Activated CD8-positive, alpha-beta memory T cell treated with anti-CD3 and anti-CD28 coated beads for 36 hours (primary cell): Measurements from ENCODE around the gene RCCD1. TPM values are rescaled to one million over a fixed set of nuclear protein-coding genes. Genes with fewer than 3 reads are reported as not detected.

ENCODE experiments used
- CTCF ChIA-PET: fragments of 350-600 bp; sonication (Branson Sonifier 250); formaldehyde crosslinking; loops from one replicate; lab custom pipeline; 2021; ENCODE audit warnings: antibody characterized with exemption; lab: Charles Lee
- POLR2A ChIA-PET: fragments of 350-600 bp; sonication (Branson Sonifier 250); formaldehyde crosslinking; loops from one replicate; lab custom pipeline; 2021; ENCODE audit warnings: antibody characterized with exemption; lab: Charles Lee
- total RNA-seq, 2 experiments: library from RNA; stranded (reverse); gene quantifications; one replicate each; pipeline ENCODE4 v1.2.3, GENCODE V29; 2021

The RCCD1 gene
- total RNA-seq, 2 experiments from 2014 or later, result 24.3 to 28.1 TPM

DNA sequence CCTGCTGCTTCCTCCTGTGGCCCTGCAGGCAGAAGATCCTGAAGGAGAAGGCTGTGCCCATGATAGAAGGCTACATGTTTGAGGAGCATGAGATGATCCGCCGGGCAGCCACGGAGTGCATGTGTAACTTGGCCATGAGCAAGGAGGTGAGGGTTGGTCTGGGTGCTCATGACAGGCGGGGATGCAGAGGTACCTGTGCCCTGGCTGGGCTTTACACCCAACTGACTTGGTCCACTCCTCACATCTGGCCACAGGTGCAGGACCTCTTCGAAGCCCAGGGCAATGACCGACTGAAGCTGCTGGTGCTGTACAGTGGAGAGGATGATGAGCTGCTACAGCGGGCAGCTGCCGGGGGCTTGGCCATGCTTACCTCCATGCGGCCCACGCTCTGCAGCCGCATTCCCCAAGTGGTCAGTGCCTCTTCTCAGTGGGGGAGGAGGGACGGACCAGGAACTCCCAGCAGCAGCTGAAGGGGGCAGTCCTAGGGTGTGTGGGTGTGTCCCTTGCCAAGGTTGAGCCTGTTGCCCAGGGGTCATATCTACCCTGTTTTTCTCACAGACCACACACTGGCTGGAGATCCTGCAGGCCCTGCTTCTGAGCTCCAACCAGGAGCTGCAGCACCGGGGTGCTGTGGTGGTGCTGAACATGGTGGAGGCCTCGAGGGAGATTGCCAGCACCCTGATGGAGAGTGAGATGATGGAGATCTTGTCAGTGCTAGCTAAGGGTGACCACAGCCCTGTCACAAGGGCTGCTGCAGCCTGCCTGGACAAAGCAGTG, 1.6 kb upstream of the RCCD1 start:
- POLR2A ChIA-PET, result interaction anchor here (0.7 kb wide), 1 partner anchor 10 kb away, joined by 3 read pairs; no protein-coding TSS in a partner anchor
- CTCF ChIA-PET, result interaction anchor here (2.1 kb wide), 1 partner anchor 21 kb away, joined by 13 read pairs; the partner anchor contains the start of gene HDDC3

DNA sequence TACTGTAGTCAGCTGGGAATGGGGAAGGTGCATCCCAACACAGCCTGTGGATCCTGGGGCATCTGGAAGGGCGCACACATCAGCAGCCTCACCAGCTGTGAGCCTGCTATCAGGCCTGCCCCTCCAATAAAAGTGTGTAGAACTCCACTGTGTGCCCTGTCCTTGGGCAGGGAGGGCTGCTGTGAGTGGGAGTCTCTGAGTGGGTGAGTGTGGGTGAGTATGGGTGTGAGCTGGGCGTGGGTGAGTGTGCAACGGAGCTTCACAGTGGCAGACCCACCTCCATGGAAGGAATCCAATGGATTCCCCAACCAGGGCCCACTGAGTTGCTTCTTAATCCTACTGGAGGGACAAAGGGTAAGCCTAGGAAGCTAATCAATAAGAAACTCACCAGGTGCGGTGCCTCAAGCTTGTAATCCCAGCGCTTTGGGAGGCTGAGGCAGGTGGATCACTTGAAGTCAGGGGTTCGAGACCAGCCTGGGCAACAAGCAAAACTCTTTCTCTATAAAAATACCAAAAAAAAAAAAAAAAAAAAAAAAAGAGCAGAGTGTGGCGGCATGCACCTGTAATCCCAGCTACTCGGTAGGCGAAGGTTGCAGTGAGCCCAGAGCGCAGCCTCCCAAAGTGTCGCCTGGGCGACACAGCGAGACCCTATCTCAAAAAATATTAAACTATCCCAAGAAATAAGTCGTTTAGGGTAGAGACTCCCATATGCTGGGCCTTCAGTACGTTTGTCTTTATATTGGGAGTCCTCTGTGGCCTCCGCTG, 555 bp upstream of the RCCD1 start:
- CTCF ChIA-PET, result interaction anchor here (1.1 to 6.1 kb wide), 6 partner anchors 10 to 43 kb away, joined by 3 to 40 read pairs (median 4); partner anchors contain the start of genes HDDC3 and UNC45A
- POLR2A ChIA-PET, result interaction anchor here (0.6 to 1.8 kb wide), 6 partner anchors 19 to 237 kb away, joined by 3 to 12 read pairs (median 4); partner anchors contain the start of genes BLM, HDDC3, PRC1 and UNC45A

- ChIA-PET CTCF (interaction anchor here (0.7 to 6.1 kb wide), 20 partner anchors 11 to 611 kb away, joined by 3 to 40 read pairs (median 6); partner anchors contain the start of genes HDDC3, MAN2A2, UNC45A and VPS33B), POLR2A (interaction anchor here (0.7 to 1.8 kb wide), 5 partner anchors 21 to 322 kb away, joined by 3 to 12 read pairs (median 3); partner anchors contain the start of gene UNC45A)
Measured at GRCh38 chr15:90955624-90956273, 1.1 kb downstream of the RCCD1 start.

- ChIA-PET CTCF (interaction anchor here (0.7 to 6.1 kb wide), 26 partner anchors 10 to 663 kb away, joined by 3 to 40 read pairs (median 4); partner anchors contain the start of genes HDDC3, MAN2A2, UNC45A and VPS33B), POLR2A (interaction anchor here (0.7 to 1.2 kb wide), 4 partner anchors 23 to 322 kb away, joined by 3 to 4 read pairs (median 3); no protein-coding TSS in a partner anchor)
Measured at GRCh38 chr15:90956274-90957030, 1.8 kb downstream of the RCCD1 start.

- ChIA-PET POLR2A (interaction anchor here (1.0 kb wide), 1 partner anchor 22 kb away, joined by 5 read pairs; the partner anchor contains the start of gene UNC45A), CTCF (interaction anchor here (0.6 to 6.1 kb wide), 24 partner anchors 9 to 664 kb away, joined by 3 to 40 read pairs (median 5); partner anchors contain the start of genes MAN2A2, UNC45A and VPS33B)
Measured at GRCh38 chr15:90957031-90957790, 2.5 kb downstream of the RCCD1 start.

- POLR2A ChIA-PET, result interaction anchor here (1.0 kb wide), 1 partner anchor 23 kb away, joined by 5 read pairs; the partner anchor contains the start of gene UNC45A
- CTCF ChIA-PET, result interaction anchor here (0.6 to 6.1 kb wide), 11 partner anchors 11 to 326 kb away, joined by 4 to 40 read pairs (median 8); partner anchors contain the start of genes MAN2A2 and UNC45A
Measured at GRCh38 chr15:90957791-90958190, 3.1 kb downstream of the RCCD1 start.

- ChIA-PET POLR2A (no interaction called here), CTCF (interaction anchor here (2.3 to 6.1 kb wide), 2 partner anchors 24 to 38 kb away, joined by 5 to 40 read pairs; partner anchors contain the start of gene UNC45A)
Measured at GRCh38 chr15:90959028-90959595, 4.4 kb downstream of the RCCD1 start.

DNA sequence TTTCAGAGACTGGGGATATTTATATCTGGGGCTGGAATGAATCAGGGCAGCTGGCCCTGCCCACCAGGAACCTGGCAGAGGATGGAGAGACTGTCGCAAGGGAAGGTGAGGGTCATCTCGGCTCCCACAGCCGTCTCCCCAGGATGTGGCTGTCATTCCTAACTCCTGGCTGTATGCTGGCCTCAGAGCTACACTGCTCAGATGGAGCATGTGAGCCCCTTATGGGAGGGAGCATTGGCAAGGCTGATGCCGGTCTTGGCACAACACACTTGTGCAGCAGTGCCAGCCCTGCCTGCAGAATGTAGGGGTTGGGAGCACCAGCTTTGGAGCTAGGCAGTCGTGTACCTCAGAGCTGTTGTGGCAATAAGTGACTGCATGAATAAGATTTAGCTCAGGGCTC, 5.2 kb downstream of the RCCD1 start:
- ChIA-PET POLR2A (no interaction called here), CTCF (interaction anchor here (2.3 to 6.1 kb wide), 2 partner anchors 25 to 37 kb away, joined by 5 to 40 read pairs; partner anchors contain the start of gene UNC45A)

DNA sequence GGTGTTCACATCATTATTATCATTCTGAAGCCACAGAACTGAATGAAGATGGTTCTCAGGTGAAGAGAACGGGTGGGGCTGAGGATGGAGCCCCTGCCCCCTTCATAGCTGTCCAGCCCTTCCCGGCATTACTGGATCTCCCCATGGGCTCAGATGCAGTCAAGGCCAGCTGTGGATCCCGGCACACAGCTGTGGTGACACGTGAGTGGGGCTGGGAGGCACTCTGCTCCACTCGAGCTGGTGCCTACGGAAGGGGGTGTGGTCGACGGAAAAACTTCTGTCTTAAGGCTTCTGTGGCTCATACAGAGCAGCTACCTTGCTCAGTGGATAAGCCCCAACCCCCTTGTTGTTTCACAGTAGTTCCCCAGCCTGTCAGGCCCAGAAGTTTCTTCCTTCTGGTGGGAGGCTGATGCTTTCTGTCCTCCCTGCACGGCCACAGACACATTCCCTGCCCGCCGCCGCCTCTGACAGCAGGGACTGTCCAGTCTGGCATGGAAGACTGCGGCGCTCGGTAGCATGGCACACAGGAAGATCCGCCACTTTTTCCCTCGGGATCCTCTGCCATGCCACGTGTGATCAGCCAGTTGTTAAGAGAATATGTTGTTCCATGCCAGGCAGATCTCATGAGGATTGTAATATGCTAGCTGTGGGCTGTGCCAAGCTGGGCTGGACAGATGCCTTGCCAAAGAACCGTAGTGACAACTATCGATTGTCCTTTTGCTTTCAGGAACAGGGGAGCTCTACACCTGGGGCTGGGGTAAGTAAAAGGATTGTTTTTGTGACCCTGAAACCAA, 5.8 kb downstream of the RCCD1 start:
- POLR2A ChIA-PET, result no interaction called here

DNA sequence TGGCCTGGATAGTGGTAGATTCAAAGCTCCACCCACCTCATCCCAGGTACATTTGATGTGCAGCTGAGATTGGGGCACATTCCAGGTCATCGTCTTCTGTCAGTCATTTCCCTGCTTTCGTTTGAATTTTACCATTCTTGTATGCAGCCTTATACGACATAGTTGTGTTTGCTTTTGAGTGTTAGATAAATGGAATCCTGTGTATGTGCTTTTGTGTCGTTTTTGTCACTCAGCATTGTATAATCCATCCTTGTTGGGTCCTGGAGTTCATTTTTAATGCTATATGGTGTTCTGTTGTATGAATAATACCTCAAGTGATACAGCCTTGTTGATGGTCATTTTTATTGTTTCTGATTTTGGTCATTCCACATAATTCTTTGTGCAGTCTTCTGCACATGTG, 7.3 kb downstream of the RCCD1 start:
- POLR2A ChIA-PET, result no interaction called here
- CTCF ChIA-PET, result no interaction called here

More for the DNA sequence above, 5.8 kb downstream of the RCCD1 start:
- CTCF ChIA-PET, result interaction anchor here (1.1 to 2.3 kb wide), 2 partner anchors 11 to 37 kb away, joined by 5 read pairs; no protein-coding TSS in a partner anchor

- ChIA-PET POLR2A (no interaction called here), CTCF (interaction anchor here (1.2 to 1.5 kb wide), 2 partner anchors 10 to 13 kb away, joined by 4 read pairs; no protein-coding TSS in a partner anchor)
Measured at GRCh38 chr15:90966262-90966661, 11.6 kb downstream of the RCCD1 start.

DNA sequence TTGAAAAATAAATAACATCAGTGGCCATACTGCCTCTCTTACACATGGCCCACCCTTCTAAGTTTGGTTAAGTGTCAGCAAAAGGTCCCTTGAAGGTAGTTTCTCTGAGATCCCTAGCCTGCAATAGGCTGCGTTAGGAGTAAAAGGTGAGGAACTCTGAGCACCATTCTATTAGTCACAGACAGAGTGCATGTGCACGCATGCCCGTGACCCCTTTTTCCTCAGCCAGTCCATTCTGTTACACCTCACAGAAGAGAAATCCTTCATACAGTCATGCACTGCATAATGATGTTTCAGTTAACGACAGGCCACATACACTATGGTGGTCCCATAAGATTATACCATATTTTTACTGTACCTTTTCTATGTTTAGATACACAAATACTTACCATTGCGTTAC, 12.5 kb downstream of the RCCD1 start:
- ChIA-PET POLR2A (no interaction called here), CTCF (interaction anchor here (1.2 to 1.5 kb wide), 2 partner anchors 11 to 12 kb away, joined by 4 read pairs; no protein-coding TSS in a partner anchor)

GRCh38 chr15:90968434-90968833, 13.8 kb downstream of the RCCD1 start:
- ChIA-PET POLR2A (no interaction called here), CTCF (interaction anchor here (1.1 to 1.3 kb wide), 3 partner anchors 11 to 65 kb away, joined by 3 to 8 read pairs (median 4); no protein-coding TSS in a partner anchor)

GRCh38 chr15:90970274-90970673, 15.6 kb downstream of the RCCD1 start:
- POLR2A ChIA-PET, result no interaction called here
- CTCF ChIA-PET, result interaction anchor here (0.6 to 2.5 kb wide), 2 partner anchors 14 to 655 kb away, joined by 3 to 7 read pairs; no protein-coding TSS in a partner anchor

DNA sequence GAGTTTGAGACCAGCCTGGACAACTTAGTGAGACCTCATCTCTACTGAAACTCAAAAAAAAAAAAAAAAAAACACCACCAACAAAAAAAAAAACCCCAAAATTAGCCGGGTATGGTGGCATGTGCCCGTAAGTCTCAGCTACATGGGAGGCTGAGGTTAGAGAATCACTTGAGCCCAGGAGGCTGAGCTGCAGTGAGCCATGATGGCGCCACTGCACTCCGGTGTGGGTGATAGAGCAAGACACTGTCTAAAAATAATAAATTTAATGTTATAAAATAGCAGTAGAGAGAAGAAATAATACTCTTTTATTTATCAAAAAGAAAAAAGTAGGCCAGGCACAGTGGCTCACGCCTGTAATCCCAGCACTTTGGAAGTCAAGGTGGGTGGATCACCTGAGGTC, 17.4 kb downstream of the RCCD1 start:
- ChIA-PET CTCF (interaction anchor here (0.9 kb wide), 1 partner anchor 15 kb away, joined by 5 read pairs; no protein-coding TSS in a partner anchor), POLR2A (no interaction called here)
